Transverse colon (tissue), 4 donors: ENCODE data around the gene ISYNA1.

Experiments used
- EP300 ChIP-seq: sonication (generic); formaldehyde crosslinking; IDR thresholded peaks from one replicate; pipeline ENCODE4 v1.6.1; 2017; ENCODE audit warnings: antibody characterized with exemption, low read depth
- POLR2AphosphoS5 ChIP-seq, 3 donors: sonication (generic); formaldehyde crosslinking; IDR thresholded peaks; one replicate each; pipeline ENCODE4 v1.6.1; 2016; ENCODE audit warnings: antibody characterized with exemption in 3 of 3
- TF ChIP-seq, protein P1 (sequence below), 5 experiments: fragments of 200-600 bp in 3 of 5; fragments of 450-650 bp in 2 of 5; sonication (generic) in 3 of 5; IDR thresholded peaks; 1 replicate in 2 of 5; 2 replicates in 3 of 5; pipeline ENCODE4 v1.5.1; 2016 to 2017; ENCODE audit warnings: antibody characterized with exemption in 5 of 5, inconsistent platforms in 3 of 5, mild to moderate bottlenecking in 2 of 5, moderate library complexity in 1 of 5

DNA sequence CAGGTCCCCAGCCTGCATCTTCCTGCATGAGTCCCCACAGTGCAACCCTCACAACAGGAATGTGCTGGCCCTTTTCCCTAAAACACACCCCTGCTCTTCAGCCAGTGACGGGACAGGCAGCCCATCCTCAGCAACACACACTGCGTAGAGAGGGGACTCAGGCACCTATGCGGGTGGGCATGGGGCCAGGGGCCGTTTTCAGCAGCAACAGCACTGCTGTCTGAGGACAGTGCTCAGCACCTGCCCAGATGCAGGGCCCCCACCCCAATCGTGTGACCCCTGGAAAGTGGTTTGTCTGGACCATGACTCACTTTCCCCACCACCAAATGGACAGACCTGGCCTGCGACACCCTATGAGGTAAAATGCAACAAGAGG lies 28.0 kb upstream of the ISYNA1 start:
- TF ChIP-seq, protein P1, sequence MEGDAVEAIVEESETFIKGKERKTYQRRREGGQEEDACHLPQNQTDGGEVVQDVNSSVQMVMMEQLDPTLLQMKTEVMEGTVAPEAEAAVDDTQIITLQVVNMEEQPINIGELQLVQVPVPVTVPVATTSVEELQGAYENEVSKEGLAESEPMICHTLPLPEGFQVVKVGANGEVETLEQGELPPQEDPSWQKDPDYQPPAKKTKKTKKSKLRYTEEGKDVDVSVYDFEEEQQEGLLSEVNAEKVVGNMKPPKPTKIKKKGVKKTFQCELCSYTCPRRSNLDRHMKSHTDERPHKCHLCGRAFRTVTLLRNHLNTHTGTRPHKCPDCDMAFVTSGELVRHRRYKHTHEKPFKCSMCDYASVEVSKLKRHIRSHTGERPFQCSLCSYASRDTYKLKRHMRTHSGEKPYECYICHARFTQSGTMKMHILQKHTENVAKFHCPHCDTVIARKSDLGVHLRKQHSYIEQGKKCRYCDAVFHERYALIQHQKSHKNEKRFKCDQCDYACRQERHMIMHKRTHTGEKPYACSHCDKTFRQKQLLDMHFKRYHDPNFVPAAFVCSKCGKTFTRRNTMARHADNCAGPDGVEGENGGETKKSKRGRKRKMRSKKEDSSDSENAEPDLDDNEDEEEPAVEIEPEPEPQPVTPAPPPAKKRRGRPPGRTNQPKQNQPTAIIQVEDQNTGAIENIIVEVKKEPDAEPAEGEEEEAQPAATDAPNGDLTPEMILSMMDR (IDR thresholded peaks at IDR 0.05): no peak
- TF ChIP-seq POLR2AphosphoS5 (IDR thresholded peaks at IDR 0.05) (no peak), EP300 (no peak)
